Activated T-cell treated with anti-CD3 and anti-CD28 coated beads, Interleukin-2, amount 50 U/mL, for 4 hours (primary cell): ENCODE measurements around the gene NBDY. TPM values are rescaled to one million over a fixed set of nuclear protein-coding genes. Genes with fewer than 3 reads are reported as not detected.
"Not testable (repeated sequence)": the region's sequence is repeated elsewhere in the genome, so short reads cannot be mapped to it uniquely, and the experiment has no call there.

Experiments
- ATAC-seq, 2 donors: fragments of 200-7000 bp; cut with Tn5 transposase; one replicate each; pipeline ENCODE4 v1.10.0; 2021
- DNase-seq: peaks from one replicate; pipeline ENCODE4 v3.0.0-alpha.2; 2020
- H3K27me3 Mint-ChIP-seq: one replicate; pipeline ENCODE4 v1.8.0; 2021; ENCODE audit warnings: low read depth, mixed read lengths
- H3K36me3 Mint-ChIP-seq: one replicate; pipeline ENCODE4 v1.8.0; 2022; ENCODE audit warnings: mixed read lengths; ENCODE audit not compliant: insufficient read depth
- H3K4me1 Mint-ChIP-seq: one replicate; pipeline ENCODE4 v1.8.0; 2021; ENCODE audit warnings: low read depth, mixed read lengths
- H3K4me3 Mint-ChIP-seq: one replicate; pipeline ENCODE4 v1.8.0; 2021; ENCODE audit warnings: mild to moderate bottlenecking, moderate library complexity, mixed read lengths
- H3K9me3 Mint-ChIP-seq: one replicate; pipeline ENCODE4 v1.8.0; 2021; ENCODE audit warnings: mixed read lengths
- total RNA-seq, 3 donors: library from RNA; stranded (reverse); gene quantifications; one replicate each; pipeline ENCODE4 v1.2.1, GENCODE V29; 2021

Gene NBDY
- total RNA-seq, 3 donors from 2014 or later = 23.8 to 29.5 (median 26.7) TPM

DNA sequence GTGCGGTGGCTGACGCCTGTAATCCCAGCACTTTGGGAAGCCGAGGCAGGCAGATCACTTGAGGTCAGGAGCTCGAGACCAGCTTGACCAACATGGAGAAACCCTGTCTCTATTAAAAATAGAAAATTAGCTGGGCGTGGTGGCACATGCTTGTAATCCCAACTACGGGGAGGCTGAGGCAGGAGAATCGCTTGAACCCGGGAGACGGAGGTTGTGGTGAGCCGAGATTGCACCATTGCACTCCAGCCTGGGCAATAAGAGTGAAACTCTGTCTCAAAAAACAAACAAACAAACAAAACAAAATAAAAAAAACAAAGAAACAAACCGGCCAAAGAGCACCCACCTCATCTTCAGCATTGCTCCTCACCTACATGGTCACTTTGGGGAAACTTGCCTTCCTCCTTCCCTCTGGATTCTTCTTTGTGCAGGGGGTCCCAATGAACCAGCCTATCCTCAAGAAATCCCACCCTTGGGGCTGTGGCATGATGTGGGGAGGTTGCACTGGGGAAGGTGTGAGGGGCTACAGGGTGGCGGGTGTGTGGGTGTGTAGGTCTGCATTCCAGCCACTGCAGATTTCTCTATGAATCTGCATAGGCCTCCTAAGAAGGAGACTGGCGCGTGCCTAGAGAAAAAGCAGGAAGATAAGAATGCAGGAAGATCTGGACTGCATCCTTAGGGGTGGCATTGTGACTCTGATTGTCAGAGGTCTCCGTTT is 31.5 kb downstream of the NBDY start:
- not testable (repeated sequence) for H3K27me3 Mint-ChIP-seq, ATAC-seq, H3K4me3 Mint-ChIP-seq, DNase-seq, H3K36me3 Mint-ChIP-seq, H3K9me3 Mint-ChIP-seq
- H3K4me1 Mint-ChIP-seq = peaks cover 43% of the 10 kb centered on the region

DNA sequence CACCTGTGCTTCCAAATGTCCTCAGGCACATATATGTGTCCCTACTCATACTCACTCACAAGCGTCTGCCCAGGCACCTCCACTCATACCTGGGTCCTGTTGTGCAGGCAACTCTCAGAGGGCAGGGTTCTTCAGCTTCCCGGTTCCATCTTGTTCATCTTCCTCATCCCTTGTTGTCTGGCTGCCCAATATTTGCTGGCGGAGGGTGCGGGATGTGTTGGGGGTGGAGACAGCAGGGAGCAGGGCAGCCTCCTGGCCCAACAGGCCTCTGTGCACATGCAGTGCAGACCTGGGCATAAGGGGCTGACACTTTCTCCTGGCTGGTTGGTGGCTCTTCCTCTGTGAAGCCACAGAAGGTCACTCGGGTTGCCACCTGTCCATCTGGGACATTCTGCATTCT is 32.1 kb downstream of the NBDY start:
- H3K4me1 Mint-ChIP-seq = peaks cover 49% of the 10 kb centered on the region
- H3K9me3 Mint-ChIP-seq = no peaks in the 10 kb centered on the region
- no peak for DNase-seq
- H3K36me3 Mint-ChIP-seq = no peaks in the 10 kb centered on the region
- H3K4me3 Mint-ChIP-seq = no peak overlapping the region
- no peak for ATAC-seq
- no peaks in the 10 kb centered on the region for H3K27me3 Mint-ChIP-seq

DNA sequence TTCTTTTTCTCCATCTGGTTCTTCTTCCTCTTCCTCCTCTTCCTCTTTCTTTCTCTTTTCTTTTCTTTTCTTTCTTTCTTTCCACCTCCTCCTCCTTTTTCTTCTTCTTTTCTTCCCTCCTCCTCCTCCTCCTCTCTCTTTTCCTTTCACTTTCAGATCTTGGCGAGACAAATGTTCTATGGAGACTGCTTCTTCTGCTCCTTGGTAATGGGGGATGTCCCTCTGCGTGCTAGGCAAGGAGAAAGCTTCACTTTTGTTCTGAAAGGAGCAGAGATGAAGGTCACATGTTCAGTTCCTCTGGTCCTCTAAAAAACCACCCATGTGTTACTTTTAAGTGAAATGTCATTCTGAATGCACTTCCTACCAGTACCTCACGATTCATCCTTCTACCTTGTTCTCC is 33.2 kb downstream of the NBDY start:
- ATAC-seq = peak; percentile 15 to 47
- Mint-ChIP-seq H3K4me3 (peak overlapping the region; percentile 78), H3K27me3 (no peaks in the 10 kb centered on the region), H3K36me3 (no peaks in the 10 kb centered on the region), H3K4me1 (peaks cover 52% of the 10 kb centered on the region), H3K9me3 (no peaks in the 10 kb centered on the region)
- DNase-seq = no peak

DNA sequence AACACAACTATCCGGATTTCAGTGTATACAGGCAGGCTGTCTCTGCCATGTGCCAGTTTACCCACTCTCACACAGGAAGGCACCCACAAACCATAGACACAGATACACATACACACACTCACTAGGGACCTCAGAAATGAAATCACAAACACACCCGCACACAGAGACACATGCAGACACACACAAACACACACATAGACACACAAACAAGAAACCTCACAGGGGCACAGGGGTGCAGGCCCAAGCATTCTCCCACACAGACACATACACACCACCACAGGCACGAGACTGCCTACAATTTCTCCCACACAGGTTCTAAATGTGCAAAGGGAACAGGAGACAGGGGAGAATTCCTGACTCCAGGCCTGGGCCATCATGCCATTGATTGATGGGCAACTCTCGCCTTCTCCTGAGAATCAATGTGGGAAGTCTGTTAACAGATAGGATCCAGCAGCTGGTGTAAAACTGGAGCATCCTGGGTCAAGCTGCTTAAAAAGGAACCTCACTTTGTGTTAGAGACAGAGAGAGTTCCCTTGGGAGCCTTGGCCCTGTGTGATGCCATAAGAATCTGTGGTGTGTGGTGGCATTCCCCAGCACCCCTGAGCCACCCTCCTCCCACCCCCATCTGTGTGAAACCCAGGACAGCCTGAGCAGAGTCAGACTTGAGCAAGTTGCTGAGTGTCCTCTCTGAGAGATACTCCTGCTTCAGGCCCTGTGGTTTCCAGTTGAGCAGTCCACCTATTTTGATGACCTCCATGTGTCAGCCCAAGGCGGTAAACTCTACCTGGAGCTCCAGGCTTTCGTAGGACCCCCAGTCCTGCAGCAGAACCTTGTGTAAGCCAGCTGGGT is 33.9 kb downstream of the NBDY start:
- Mint-ChIP-seq H3K4me1 (peaks cover 50% of the 10 kb centered on the region), H3K27me3 (no peaks in the 10 kb centered on the region), H3K36me3 (no peaks in the 10 kb centered on the region), H3K9me3 (no peaks in the 10 kb centered on the region), H3K4me3 (peak overlapping the region; percentile 78)
- DNase-seq (no peak), ATAC-seq (peak in 1 of 2 donors; percentile 15)

DNA sequence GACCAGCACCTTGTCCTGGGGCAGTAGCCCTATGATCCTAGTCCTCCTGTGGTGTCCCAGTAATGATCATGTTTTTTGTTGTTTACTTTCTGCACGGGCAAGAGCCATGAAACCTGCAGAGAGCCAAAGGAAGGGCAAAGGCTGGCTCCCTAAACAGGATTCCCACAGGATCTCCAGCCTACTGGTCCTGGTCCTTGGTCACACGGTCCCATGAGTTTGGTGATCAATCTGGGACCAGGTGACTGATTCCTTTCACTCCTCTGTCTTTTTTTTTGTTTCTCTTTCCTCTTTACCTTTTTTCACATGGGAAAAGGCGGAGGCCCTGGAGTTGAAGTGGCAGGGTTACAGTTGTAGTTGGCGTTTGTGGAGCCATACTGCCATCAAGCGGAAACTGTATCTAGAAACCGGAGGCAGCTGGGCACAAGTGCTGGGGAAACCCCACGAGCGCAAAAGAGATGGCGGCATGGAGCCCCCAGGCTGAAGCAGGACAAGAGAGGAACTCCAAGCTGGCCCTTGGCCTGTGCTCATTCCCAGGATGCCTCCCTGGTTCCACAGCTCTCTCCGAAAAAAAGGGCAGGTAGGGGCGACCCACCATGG is 34.6 kb downstream of the NBDY start:
- no peaks in the 10 kb centered on the region for H3K27me3 Mint-ChIP-seq
- no peak overlapping the region for H3K4me3 Mint-ChIP-seq
- DNase-seq (peak; percentile 79), ATAC-seq (no peak)
- H3K4me1 Mint-ChIP-seq = peaks cover 50% of the 10 kb centered on the region
- no peaks in the 10 kb centered on the region for H3K36me3 Mint-ChIP-seq
- no peaks in the 10 kb centered on the region for H3K9me3 Mint-ChIP-seq

DNA sequence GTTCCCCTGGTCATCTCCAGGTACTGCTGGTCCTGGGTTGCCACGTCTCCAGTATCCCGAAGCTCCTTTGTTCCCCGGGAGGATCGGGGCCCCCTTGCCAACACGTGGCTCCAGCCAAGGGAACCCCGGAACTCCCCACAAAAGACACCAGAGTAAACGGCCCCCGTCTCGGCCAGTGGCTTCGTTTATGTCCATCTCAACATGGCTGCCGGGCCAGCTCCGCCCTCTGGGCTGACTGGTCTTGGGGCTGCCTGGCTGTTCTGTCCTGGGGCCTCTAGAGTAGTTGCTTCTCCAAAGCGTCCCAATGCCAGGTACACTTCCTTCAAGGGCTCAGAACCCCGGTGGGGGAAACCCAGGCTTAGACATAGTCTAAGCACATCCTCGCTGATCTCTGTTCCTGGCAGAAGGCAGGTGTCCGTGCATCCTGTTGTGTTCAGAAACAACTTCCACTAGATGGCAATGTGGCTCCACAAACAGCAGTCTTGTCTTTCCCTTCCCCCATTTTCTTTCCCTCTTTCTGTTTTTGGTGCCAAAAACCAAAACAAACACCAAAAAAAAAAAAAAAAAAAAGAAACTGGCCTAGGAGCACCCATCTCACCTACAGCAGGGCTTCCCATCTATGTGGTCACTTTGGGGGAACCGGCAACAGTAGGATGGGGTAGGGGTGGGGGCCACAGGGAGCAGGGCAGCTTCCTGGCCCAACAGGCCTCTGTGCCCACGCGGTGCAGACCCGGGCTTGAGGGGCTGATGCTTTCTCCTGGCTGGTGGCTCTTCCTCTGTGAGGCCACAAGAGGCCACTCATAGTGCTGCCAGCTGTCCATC is 35.3 kb downstream of the NBDY start:
- H3K36me3 Mint-ChIP-seq = no peaks in the 10 kb centered on the region
- no peaks in the 10 kb centered on the region for H3K27me3 Mint-ChIP-seq
- H3K4me1 Mint-ChIP-seq = peaks cover 50% of the 10 kb centered on the region
- DNase-seq (peak; percentile 78), ATAC-seq (peak; percentile 22 to 59)
- H3K4me3 Mint-ChIP-seq = peak overlapping the region; percentile 52
- no peaks in the 10 kb centered on the region for H3K9me3 Mint-ChIP-seq

DNA sequence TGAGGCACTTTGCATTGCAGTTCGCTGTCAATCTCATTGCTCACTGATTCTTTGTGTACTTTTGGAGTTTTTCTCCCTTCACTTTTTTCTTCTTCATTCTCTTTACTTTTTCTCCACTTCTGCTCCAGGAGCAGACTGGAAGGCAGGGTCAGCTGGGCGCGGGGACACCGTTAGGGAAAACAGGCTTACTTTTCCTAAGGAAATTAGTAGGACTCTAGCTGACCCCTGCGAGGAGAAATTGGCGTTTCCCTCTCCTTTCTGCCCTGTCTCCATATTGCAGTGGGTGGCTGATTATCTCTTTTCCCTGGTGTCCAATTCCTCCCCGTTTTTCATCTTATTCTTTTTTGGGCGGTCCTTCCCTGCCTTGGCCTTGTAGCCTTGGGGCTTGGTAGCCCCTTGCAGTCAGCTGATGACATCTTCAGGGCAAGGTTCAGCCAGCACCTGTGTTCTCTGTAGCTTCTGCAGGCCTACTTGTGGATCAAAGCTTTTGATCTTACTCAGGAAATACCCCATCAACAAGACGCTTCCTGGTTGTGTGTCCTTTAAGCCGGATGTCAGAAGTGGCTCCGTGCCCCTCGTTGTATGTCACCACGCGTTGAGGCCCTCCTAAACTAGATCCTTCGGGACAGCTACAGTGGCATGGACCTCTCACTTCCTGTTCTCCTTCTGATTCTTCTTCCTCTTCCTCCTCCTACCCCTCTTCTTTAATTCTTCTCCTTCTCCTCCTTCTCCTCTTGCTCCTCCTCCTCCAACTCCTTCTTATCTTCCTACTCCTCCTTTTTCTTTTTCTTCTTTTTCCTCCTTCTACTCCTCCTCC is 36.1 kb downstream of the NBDY start:
- Mint-ChIP-seq H3K36me3 (no peaks in the 10 kb centered on the region), H3K4me3 (peak overlapping the region; percentile 52), H3K27me3 (no peaks in the 10 kb centered on the region), H3K4me1 (peaks cover 50% of the 10 kb centered on the region), H3K9me3 (no peaks in the 10 kb centered on the region)
- DNase-seq (no peak), ATAC-seq (peak in 1 of 2 donors; percentile 13)

DNA sequence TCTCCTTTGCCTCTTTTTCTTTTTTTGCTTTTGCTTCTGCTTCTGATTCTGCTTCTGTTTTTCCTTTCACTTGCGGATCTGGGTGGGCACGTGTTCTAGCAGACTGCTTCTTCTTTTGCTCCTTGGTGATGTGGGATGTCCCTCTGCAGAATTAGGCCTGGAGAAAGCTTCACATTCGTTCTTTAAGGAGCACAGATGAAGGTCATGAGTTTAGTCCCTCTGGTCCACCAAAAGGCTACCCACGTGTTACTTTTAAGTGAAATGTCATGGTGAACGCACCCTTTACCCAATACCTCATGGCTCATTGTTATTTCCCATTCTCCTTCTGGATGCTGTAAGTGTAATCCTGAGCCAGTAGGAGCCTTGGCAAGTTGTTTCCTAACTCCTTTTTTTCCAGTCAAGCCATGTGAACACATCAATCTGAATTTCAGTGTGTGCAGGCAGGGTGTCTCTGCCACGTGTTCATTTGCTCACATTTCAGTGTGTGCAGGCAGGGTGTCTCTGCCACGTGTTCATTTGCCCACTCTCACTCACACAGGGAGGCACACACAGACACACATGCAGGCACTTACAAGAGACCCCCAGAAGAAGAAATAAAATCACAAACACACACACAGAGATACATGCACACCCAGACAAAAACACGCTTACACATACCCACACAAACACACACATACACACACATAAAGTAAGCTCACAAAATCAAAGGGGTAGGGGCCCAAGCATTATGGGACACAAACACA is 36.9 kb downstream of the NBDY start:
- ATAC-seq (no peak), DNase-seq (no peak)
- H3K9me3 Mint-ChIP-seq = no peaks in the 10 kb centered on the region
- peak overlapping the region; percentile 52 for H3K4me3 Mint-ChIP-seq
- peaks cover 50% of the 10 kb centered on the region for H3K4me1 Mint-ChIP-seq
- H3K27me3 Mint-ChIP-seq = no peaks in the 10 kb centered on the region
- no peaks in the 10 kb centered on the region for H3K36me3 Mint-ChIP-seq

DNA sequence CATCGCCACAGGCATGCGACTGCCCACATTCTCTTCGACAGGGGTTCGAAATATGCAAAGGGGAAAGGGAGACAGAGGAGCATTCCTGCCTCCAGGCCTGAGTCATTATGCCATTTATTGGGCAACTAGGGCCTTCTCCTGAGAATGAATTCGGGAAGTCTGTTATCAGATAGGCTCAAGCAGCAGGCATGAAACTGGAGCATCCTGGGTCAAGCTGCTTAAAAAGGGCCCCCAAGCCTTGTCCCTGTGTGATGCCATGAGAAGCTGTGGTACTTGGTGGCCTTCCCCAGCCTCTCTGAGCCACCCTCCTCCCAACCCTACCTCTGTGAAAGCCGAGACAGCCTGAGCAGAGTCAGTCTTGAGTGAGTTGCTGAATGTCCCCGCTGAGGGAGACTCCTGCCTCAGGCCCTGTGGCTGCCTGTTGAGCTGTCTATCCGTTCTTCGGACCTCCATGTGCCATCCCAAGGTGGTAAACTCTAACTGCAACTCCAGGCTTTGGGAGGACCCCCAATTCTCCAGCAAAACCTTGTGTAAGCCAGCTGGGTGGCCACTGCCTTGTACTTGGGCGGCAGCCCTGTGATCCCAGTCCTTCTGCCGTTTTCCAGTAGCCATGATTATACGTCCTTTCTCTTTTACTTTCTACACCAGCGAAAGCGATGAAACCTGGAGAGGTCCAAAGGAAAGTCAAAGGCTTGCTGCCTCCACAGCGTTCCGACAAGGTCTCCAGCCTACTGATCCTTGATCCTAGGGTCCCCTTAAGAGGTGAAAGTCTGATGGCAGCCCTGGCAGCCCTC is 37.7 kb downstream of the NBDY start:
- no peak for DNase-seq
- ATAC-seq = no peak
- Mint-ChIP-seq H3K9me3 (no peaks in the 10 kb centered on the region), H3K4me1 (peaks cover 43% of the 10 kb centered on the region), H3K4me3 (no peak overlapping the region), H3K36me3 (no peaks in the 10 kb centered on the region), H3K27me3 (no peaks in the 10 kb centered on the region)

DNA sequence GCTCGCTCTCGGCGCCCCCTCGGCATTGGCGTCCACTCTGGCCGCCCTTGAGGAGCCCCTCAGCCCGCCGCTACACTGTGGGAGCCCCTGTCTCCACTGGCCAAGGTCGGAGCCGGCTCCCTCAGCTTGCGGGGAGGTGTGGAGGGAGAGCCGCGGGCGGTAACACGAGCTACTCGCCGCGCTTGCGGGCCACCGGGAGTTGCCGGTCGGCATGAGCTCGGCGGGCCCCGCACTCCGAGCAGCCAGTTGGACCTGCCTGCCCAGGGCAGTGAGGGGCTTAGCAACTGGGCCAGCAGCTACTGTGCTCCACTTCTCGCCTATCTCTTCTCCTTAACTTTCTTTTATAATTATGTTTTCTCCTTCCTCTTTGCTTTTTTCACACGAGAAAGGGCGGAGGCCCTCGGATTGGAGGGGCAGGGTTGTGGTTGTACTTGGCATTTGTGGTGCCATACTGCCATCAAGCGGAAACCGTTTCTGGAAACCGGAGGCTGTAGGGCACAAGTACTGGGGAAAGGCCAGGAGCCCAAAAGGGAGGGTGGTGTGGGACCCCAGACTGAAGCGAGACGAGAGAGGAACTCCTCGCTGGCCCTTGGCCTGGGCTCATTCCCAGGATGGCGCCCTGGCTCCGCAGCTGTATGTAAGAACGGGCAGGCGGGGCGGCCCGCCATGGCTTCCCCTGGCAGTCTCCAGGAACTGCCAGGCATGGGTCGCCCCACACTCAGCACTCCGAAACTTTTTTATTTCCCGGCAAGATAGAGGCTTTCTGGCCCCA is 38.5 kb downstream of the NBDY start:
- peak in 1 of 2 donors; percentile 64 for ATAC-seq
- H3K9me3 Mint-ChIP-seq, H3K4me3 Mint-ChIP-seq: not testable (repeated sequence)

DNA sequence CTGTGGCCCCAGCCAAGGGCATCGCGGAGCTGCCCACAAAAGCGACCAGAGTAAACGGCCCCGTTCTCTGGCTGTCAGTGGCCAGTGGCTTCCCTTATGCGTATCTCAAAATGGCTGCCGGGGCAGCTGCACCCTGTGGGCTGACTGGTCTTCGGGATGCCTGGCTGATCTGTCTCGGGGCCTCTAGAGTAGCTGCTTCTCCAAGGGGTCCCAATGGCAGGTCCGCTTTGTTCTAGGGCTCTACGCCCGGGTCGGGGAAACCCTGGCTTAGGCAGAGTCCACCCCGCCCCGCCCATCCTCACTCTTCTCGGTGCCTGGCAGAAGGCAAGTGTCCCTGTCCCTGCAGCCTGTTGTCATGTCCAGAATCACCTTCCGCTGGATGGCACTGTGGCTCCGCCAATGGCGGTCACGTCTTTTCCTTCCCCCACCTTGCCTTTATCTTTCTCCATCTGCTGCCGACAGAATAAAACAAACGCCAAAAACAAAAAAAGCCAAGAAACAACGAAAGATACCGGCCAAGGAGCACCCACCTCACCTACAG is 39.1 kb downstream of the NBDY start:
- peaks cover 29% of the 10 kb centered on the region for H3K4me1 Mint-ChIP-seq
- H3K27me3 Mint-ChIP-seq, H3K4me3 Mint-ChIP-seq, H3K36me3 Mint-ChIP-seq, H3K9me3 Mint-ChIP-seq, DNase-seq: not testable (repeated sequence)
- ATAC-seq = peak in 1 of 2 donors; percentile 64

More for the DNA sequence above, 38.5 kb downstream of the NBDY start:
- not testable (repeated sequence) for H3K27me3 Mint-ChIP-seq, DNase-seq, H3K36me3 Mint-ChIP-seq
- H3K4me1 Mint-ChIP-seq = peaks cover 35% of the 10 kb centered on the region
